Amygdala (tissue), 56 donors: Measurements from ENCODE around the gene ARMH3.
"Not testable (repeated sequence)": the region's sequence is repeated elsewhere in the genome, so short reads cannot be mapped to it uniquely, and the experiment has no call there.

Experiments used
- DNase-seq, 56 donors: peaks; one replicate each; lab custom pipeline; 2025; lab: John Stamatoyannopoulos, UW

The ARMH3 gene

DNA sequence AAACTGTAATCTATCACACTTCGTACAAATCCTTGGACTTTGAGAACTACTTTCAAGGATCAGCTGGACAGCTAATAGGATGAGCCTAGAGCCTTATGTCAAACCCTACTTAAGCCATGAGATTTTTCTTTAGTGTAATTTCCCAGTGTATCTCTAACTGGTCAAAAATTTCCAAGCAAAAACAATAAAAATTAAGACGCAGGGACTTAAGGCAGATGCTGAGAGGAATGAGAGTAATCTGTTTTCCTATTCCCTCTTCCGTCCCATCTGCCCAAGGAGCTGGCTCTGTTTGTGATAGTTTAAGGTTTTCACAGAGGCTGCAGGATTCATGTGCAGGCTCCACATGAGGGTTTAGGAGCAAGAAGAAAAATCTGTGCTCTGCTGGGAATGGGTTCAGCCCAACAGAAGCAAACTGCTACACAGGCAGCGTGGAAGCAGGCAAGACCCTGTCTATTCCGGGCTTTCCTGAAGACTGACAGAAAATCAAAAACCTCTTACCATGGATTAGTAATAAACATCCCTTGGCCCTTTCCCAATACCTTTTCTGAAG, 62.2 kb downstream of the ARMH3 start:
- peak in 8 of 56 donors; percentile 6 to 32 (median 12) for DNase-seq

GRCh38 chr10:101993221-101993620, 62.8 kb downstream of the ARMH3 start:
- peak in 1 of 56 donors; percentile 10 for DNase-seq

GRCh38 chr10:101987136-101987535, 68.8 kb downstream of the ARMH3 start:
- DNase-seq, result no peak

- DNase-seq, result peak in 2 of 56 donors; percentile 6 to 37
Measured at GRCh38 chr10:101986624-101986971, 69.4 kb downstream of the ARMH3 start.

- DNase-seq, result not testable (repeated sequence)
Measured at GRCh38 chr10:101980677-101981076, 75.3 kb downstream of the ARMH3 start.

GRCh38 chr10:101974091-101974971, 81.6 kb downstream of the ARMH3 start:
- peak in 1 of 56 donors; percentile 4 for DNase-seq

- no peak for DNase-seq
Measured at GRCh38 chr10:101972761-101973160, 83.2 kb downstream of the ARMH3 start.

- no peak for DNase-seq
Measured at GRCh38 chr10:101969412-101969922, 86.5 kb downstream of the ARMH3 start.

GRCh38 chr10:101968940-101969321, 87.0 kb downstream of the ARMH3 start:
- no peak for DNase-seq

DNA sequence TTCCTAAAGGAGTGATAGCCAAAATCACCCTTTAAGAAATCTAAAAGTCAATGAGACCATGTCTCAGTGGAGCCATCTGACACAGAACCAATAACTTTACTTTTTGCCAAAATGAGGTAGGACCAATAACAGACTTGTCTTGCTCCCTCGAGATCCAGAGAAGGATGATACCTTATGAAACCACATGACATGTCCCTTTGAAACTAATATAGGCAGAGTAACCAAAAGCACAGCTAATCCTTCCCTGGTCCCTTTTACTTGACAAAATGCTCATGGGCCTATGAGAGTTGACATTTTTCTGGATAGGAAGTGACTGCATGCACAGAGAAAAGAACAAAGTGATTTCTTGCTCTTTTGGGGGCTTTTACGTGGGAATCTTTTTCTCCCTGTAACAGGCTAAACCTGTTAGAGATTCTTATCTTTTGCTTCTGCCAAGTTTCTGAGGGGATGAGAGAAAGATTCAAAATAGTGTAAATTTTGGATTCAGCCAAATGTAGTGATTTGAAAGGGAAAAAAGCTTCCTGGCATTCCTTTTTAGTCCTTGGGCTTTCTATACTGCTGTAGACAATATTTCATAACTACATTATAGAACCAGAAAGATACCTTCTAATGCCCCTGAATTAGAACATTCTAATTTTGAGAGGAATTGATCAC, 87.6 kb downstream of the ARMH3 start:
- no peak for DNase-seq

GRCh38 chr10:101967713-101968112, 88.3 kb downstream of the ARMH3 start:
- DNase-seq, result no peak

GRCh38 chr10:101967119-101967518, 88.9 kb downstream of the ARMH3 start:
- DNase-seq, result no peak

DNA sequence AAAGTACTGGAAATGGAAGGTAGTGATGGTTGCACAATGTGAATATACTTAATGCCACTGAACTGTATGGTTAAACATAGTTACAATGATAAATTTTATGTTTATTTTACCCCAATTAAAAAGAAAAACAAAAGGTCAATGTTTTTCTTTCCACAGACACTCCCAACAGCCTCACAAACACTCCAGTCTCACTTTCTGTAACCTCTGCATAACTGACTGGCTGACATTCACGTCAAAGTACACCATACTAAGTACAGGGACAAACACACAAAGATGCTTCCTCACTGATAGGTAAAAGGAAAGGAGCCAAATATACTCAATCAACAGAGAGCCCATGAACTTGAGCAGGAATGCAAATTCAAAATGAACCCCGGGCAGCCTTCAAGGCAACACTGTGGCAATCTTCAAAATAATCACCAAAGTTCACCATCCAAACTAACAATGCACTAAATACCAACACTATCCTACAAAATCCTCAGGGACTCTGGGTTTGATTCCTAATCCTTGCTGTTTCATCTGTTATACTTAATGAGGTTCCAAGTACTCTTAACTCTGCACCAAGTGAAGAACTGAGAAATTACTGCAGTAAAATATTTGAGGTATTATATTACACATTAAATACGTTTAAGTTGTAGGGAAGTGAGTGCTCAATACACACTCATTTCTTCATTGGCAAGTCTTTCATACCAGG, 90.8 kb downstream of the ARMH3 start:
- DNase-seq, result no peak

- DNase-seq, result no peak
Measured at GRCh38 chr10:101961591-101962498, 94.1 kb downstream of the ARMH3 start.

DNA sequence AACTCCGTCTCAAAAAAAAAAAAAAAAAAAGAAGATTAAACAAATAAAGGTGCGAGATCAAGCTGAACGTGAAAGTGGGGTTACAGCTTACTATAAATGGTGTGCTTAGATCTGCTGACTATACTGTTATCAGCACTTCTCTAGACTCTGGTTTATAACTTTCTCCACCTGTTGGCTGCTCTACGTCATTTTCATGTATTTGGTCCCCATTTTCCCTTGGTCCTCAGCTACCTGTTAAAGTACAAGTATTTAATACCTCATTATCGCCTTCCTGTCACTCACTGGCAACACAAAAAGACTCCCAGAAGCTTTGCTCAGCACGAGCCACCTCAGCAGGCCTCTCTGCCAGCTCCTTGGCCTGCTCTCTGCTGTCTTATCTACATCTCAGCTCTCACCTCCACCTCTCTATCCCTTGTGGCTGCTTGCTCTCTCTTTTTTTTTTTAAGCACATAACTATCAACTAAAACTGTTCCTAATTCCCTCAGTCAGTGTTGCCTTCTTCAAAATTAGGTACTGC, 95.0 kb downstream of the ARMH3 start:
- no peak for DNase-seq

DNA sequence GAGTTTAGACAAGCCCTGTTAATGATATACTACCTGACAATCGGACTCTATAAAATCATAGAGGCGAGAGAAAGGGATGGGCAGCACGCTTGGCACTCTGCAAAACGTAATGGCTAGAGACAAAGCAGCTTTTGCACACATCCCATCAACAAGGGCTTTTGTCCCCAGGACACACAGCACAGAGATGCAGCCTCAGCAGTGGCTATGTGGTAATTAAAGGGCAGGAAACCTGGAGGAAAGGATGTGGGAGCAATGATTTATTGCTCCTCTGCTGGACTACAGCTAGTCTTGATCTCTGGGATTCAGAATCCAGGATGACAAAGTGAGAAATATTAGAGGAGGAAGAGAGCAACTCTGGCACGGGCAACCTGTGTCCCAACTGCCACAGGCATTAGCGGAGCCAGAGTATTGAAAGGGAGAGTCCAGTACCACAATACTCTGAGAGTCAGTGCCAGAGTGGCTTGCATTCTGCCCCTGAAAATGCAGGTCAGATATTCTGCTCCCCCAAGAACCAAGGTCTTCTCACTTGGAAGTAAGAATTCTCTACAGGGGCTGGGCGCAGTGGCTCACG, 96.5 kb downstream of the ARMH3 start:
- peak in 5 of 56 donors; percentile 2 to 28 (median 4) for DNase-seq

DNA sequence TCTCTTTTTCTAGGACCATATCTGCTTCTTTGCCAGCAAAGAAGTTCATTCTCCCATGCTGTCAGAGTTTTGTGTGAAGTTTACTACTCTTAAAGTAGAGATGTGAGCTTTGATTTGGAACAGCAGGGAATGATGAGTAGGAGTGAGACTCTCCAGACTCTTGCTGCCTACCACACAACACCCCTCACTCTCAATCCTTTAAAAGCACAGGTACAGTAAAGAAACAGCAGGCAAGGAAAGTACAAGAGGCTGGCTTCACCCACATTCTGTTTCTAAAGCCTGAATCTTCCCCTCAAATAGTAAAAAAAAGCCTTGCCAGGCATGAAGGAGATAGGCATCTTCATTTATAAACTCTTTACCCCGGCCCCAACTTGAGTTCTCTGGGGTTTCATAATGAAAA, 97.3 kb downstream of the ARMH3 start:
- DNase-seq, result no peak

- DNase-seq, result no peak
Measured at GRCh38 chr10:101956898-101957297, 99.1 kb downstream of the ARMH3 start.

- peak in 2 of 56 donors; percentile 4 to 23 for DNase-seq
Measured at GRCh38 chr10:101956117-101956516, 99.9 kb downstream of the ARMH3 start.
